ENCODE data around the gene LEP.

LEP gene

DNA sequence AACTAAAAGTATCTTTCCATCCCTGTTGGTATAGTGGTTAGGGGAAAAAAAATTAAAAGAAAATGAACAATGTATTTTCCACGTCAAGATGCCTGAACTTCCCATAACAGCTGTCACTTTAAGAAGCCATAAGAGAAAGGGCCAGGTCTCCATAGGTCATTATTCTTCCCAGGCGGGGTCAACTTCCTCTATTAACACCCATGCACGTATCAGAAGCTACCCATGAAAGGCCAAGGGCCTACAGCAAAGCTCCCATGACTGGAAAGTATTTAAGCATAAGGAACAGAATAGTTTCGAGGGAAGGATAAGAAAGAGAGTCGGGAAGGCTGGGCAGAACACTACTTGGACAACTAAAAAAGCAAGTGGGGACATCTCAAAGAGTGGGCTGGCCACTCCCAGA is 62.6 kb downstream of the LEP start:
- TF ChIP-seq, protein P1, sequence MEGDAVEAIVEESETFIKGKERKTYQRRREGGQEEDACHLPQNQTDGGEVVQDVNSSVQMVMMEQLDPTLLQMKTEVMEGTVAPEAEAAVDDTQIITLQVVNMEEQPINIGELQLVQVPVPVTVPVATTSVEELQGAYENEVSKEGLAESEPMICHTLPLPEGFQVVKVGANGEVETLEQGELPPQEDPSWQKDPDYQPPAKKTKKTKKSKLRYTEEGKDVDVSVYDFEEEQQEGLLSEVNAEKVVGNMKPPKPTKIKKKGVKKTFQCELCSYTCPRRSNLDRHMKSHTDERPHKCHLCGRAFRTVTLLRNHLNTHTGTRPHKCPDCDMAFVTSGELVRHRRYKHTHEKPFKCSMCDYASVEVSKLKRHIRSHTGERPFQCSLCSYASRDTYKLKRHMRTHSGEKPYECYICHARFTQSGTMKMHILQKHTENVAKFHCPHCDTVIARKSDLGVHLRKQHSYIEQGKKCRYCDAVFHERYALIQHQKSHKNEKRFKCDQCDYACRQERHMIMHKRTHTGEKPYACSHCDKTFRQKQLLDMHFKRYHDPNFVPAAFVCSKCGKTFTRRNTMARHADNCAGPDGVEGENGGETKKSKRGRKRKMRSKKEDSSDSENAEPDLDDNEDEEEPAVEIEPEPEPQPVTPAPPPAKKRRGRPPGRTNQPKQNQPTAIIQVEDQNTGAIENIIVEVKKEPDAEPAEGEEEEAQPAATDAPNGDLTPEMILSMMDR (IDR thresholded peaks at IDR 0.05; ENCODE audit: borderline replicate concordance, insufficient read depth, low read depth, low read length): no peak
- H3K4me3 ChIP-seq (ENCODE audit: low read depth, low read length): no peak overlapping the region

DNA sequence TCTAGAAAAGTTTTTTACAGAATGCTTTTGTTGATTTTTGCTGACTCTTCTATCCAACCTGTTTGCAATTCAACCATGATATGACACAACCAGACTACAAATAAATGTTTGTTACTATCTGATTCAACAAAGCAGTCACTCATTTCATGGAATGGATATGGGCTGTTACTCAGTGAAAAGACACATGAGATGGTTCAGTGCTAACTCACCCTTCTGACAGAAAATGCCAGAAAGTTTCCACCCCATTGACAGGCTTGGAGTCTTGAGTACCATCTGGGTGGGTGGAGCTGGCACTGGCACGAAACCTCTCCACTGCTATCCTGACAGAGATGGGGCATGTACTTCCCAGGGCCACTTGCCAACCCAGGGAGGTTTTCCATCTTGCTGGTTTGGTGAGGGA is 63.1 kb downstream of the LEP start:
- TF ChIP-seq, protein P1 (IDR thresholded peaks at IDR 0.05; ENCODE audit: borderline replicate concordance, insufficient read depth, low read depth, low read length): no peak
- H3K4me3 ChIP-seq (ENCODE audit: low read depth, low read length): no peak overlapping the region

- TF ChIP-seq, protein P1 (IDR thresholded peaks at IDR 0.05; ENCODE audit: borderline replicate concordance, insufficient read depth, low read depth, low read length): no peak
- no peak overlapping the region for H3K4me3 ChIP-seq (ENCODE audit: low read depth, low read length)
Observed at GRCh38 chr7:128307061-128307460, 66.0 kb downstream of the LEP start.

Data from GM12875 (cell line).